Neural crest cell (in vitro differentiated cells): ENCODE results near the gene HOXA10. TPM values are rescaled to one million over a fixed set of nuclear protein-coding genes. Genes with fewer than 3 reads are reported as not detected.

Source experiments
- DNase-seq: peaks from one replicate; pipeline ENCODE4 v3.0.0; 2021; ENCODE audit warnings: low read depth, mixed read lengths, low spot score
- H3K27ac Mint-ChIP-seq: one replicate; pipeline ENCODE4 v1.8.0; 2021; ENCODE audit warnings: mild to moderate bottlenecking, mixed read lengths; ENCODE audit not compliant: unreplicated experiment
- H3K27me3 Mint-ChIP-seq: 2 replicates; pipeline ENCODE4 v1.8.0; 2021; ENCODE audit warnings: low read depth, mild to moderate bottlenecking, mixed read lengths
- H3K36me3 Mint-ChIP-seq: 2 replicates; pipeline ENCODE4 v1.8.0; 2021; ENCODE audit warnings: low read depth, mild to moderate bottlenecking, mixed read lengths
- H3K4me1 Mint-ChIP-seq: 2 replicates; pipeline ENCODE4 v1.8.0; 2021; ENCODE audit warnings: mixed read lengths
- H3K4me3 Mint-ChIP-seq: one replicate; pipeline ENCODE4 v1.8.0; 2021; ENCODE audit warnings: mild to moderate bottlenecking, mixed read lengths
- H3K9me3 Mint-ChIP-seq: 2 replicates; pipeline ENCODE4 v1.8.0; 2021; ENCODE audit warnings: mixed read lengths
- CTCF ChIP-seq: fragments of 200-600 bp; sonication (generic); conservative IDR thresholded peaks from 2 replicates; pipeline ENCODE4 v1.5.0; 2021; ENCODE audit warnings: antibody characterized with exemption, mild to moderate bottlenecking
- total RNA-seq: library from RNA; stranded (reverse); gene quantifications from 2 replicates; pipeline ENCODE4 v1.2.1, GENCODE V29; 2021

HOXA10 gene
- total RNA-seq, 1 donor from 2014 or later: 0.35 TPM

GRCh38 chr7:27138472-27138871, 35.6 kb downstream of the HOXA10 start:
- H3K9me3 Mint-ChIP-seq: no peaks in the 10 kb centered on the region
- H3K36me3 Mint-ChIP-seq: peaks cover 3% of the 10 kb centered on the region
- DNase-seq: no peak
- peaks cover 100% of the 10 kb centered on the region for H3K27me3 Mint-ChIP-seq
- no peak for TF ChIP-seq CTCF
- H3K4me1 Mint-ChIP-seq: peaks cover 21% of the 10 kb centered on the region
- H3K27ac Mint-ChIP-seq: no peak overlapping the region
- peak overlapping the region; percentile 81 for H3K4me3 Mint-ChIP-seq

- no peak for DNase-seq
- Mint-ChIP-seq H3K36me3 (peaks cover 3% of the 10 kb centered on the region), H3K27ac (no peak overlapping the region), H3K4me1 (peaks cover 18% of the 10 kb centered on the region), H3K4me3 (peak overlapping the region; percentile 20), H3K9me3 (no peaks in the 10 kb centered on the region), H3K27me3 (peaks cover 100% of the 10 kb centered on the region)
- no peak for TF ChIP-seq CTCF
These were observed 36.3 kb downstream of the HOXA10 start for GRCh38 chr7:27137640-27138315.

- Mint-ChIP-seq H3K4me3 (no peak overlapping the region), H3K27me3 (peaks cover 94% of the 10 kb centered on the region), H3K4me1 (peaks cover 7% of the 10 kb centered on the region), H3K9me3 (no peaks in the 10 kb centered on the region), H3K36me3 (peaks cover 3% of the 10 kb centered on the region), H3K27ac (no peak overlapping the region)
- no peak for TF ChIP-seq CTCF
- no peak for DNase-seq
These were observed 39.7 kb downstream of the HOXA10 start for GRCh38 chr7:27134392-27134791.

- no peaks in the 10 kb centered on the region for H3K9me3 Mint-ChIP-seq
These were observed 40.5 kb downstream of the HOXA10 start for GRCh38 chr7:27133409-27134231.

GRCh38 chr7:27132978-27133377, 41.1 kb downstream of the HOXA10 start:
- DNase-seq: no peak
- H3K4me3 Mint-ChIP-seq: peak overlapping the region; percentile 68
- no peak for TF ChIP-seq CTCF
- H3K36me3 Mint-ChIP-seq: peaks cover 3% of the 10 kb centered on the region
- no peak overlapping the region for H3K27ac Mint-ChIP-seq
- H3K4me1 Mint-ChIP-seq: peaks cover 4% of the 10 kb centered on the region
- no peaks in the 10 kb centered on the region for H3K9me3 Mint-ChIP-seq
- H3K27me3 Mint-ChIP-seq: peaks cover 94% of the 10 kb centered on the region

More at GRCh38 chr7:27133409-27134231, 40.5 kb downstream of the HOXA10 start:
- Mint-ChIP-seq H3K4me1 (peaks cover 4% of the 10 kb centered on the region), H3K27me3 (peaks cover 94% of the 10 kb centered on the region), H3K27ac (no peak overlapping the region), H3K4me3 (peak overlapping the region; percentile 68), H3K36me3 (peaks cover 3% of the 10 kb centered on the region)
- DNase-seq: no peak
- TF ChIP-seq CTCF: no peak
